Measurements from ENCODE around the gene ZNF556. TPM values are rescaled to one million over a fixed set of nuclear protein-coding genes. Genes with fewer than 3 reads are reported as not detected.

Gene ZNF556
- total and polyA plus RNA-seq, 12 donors, result 0.03 to 0.45 (median 0.11) TPM; not detected in 3

- Histone ChIP-seq H3K4me1 (replicated peaks in 1 of 2) (no peaks in the 10 kb centered on the region), H3K4me3 (no peak overlapping the region), H3K36me3 (replicated peaks in 1 of 2) (peaks cover 0 to 29% of the 10 kb centered on the region in 2 donors), H3K27me3 (no peaks in the 10 kb centered on the region), H3K27ac (no peak overlapping the region), H3K9me3 (replicated peaks in 1 of 3) (peaks cover 0 to 34% (median 0%) of the 10 kb centered on the region in 3 donors)
- DNase-seq, result no peak
- intact Hi-C loops (cut with DNase I), result no loop called here
- WGBS, 4 donors, result 81 to 90% (median 87%) methylated on average over 3 to 4 of the region's 4 CpGs
- TF ChIP-seq POLR2A (IDR thresholded peaks at IDR 0.05) (no peak), CTCF (IDR thresholded peaks at IDR 0.05) (no peak)
These were observed 18.5 kb upstream of the ZNF556 start for GRCh38 chr19:2848616-2849015.

- Histone ChIP-seq H3K4me3 (no peak overlapping the region), H3K9me3 (replicated peaks in 1 of 3) (peaks cover 0 to 50% (median 8%) of the 10 kb centered on the region in 3 donors), H3K4me1 (replicated peaks in 1 of 2) (no peaks in the 10 kb centered on the region), H3K27me3 (no peaks in the 10 kb centered on the region), H3K27ac (no peak overlapping the region), H3K36me3 (replicated peaks in 1 of 2) (peaks cover 0 to 29% of the 10 kb centered on the region in 2 donors)
- TF ChIP-seq POLR2A (IDR thresholded peaks at IDR 0.05), result no peak
- no peak for TF ChIP-seq CTCF (IDR thresholded peaks at IDR 0.05)
- intact Hi-C loops (cut with DNase I), result no loop called here
- no peak for DNase-seq
- WGBS, 4 donors, result 82 to 93% (median 89%) methylated on average over 3 of the region's 3 CpGs
These were observed 16.7 kb upstream of the ZNF556 start for GRCh38 chr19:2850256-2850925.

- Histone ChIP-seq H3K9me3 (replicated peaks in 1 of 3) (peaks cover 0 to 55% (median 8%) of the 10 kb centered on the region in 3 donors), H3K4me3 (no peak overlapping the region), H3K36me3 (replicated peaks in 1 of 2) (peaks cover 0 to 29% of the 10 kb centered on the region in 2 donors), H3K27ac (no peak overlapping the region), H3K4me1 (replicated peaks in 1 of 2) (no peaks in the 10 kb centered on the region), H3K27me3 (no peaks in the 10 kb centered on the region)
- no peak for DNase-seq
- intact Hi-C loops (cut with DNase I), result no loop called here
- TF ChIP-seq CTCF (IDR thresholded peaks at IDR 0.05), result no peak
- no peak for TF ChIP-seq POLR2A (IDR thresholded peaks at IDR 0.05)
- 96 to 98% (median 97%) methylated on average over 10 of the region's 10 CpGs for WGBS, 4 donors
These were observed 14.5 kb upstream of the ZNF556 start for GRCh38 chr19:2852598-2852997.

- H3K4me3 ChIP-seq, result no peak overlapping the region
- intact Hi-C loops (cut with DNase I), result no loop called here
- no peak for DNase-seq
- 94 to 100% (median 97%) methylated on average over 11 of the region's 11 CpGs for WGBS, 4 donors
- no peaks in the 10 kb centered on the region for H3K4me1 ChIP-seq (replicated peaks in 1 of 2)
- no peak for TF ChIP-seq CTCF (IDR thresholded peaks at IDR 0.05)
- H3K27me3 ChIP-seq, result no peaks in the 10 kb centered on the region
- H3K27ac ChIP-seq, result no peak overlapping the region
- peaks cover 0 to 55% (median 8%) of the 10 kb centered on the region in 3 donors for H3K9me3 ChIP-seq (replicated peaks in 1 of 3)
- peaks cover 0 to 29% of the 10 kb centered on the region in 2 donors for H3K36me3 ChIP-seq (replicated peaks in 1 of 2)
These were observed 14.0 kb upstream of the ZNF556 start for GRCh38 chr19:2853015-2853606.

Measured in adrenal gland (tissue), 12 donors.